MM.1S (cell line): ENCODE measurements around the gene SLC26A8.

Source experiments
- CTCF ChIP-seq: fragments of 300-600 bp; sonication (generic); IDR thresholded peaks from 2 replicates; pipeline ENCODE4 v1.5.1; 2016; ENCODE audit warnings: antibody characterized with exemption, low read length, mixed read lengths
- EZH2 ChIP-seq: fragments of 300-600 bp; sonication (generic); optimal IDR thresholded peaks from 2 replicates; pipeline ENCODE3; 2017; ENCODE audit warnings: low read depth, mild to moderate bottlenecking, antibody characterized with exemption, low read length, mixed read lengths

GRCh38 chr6:36064770-36065396, 40.4 kb upstream of the SLC26A8 start:
- TF ChIP-seq CTCF (no peak), EZH2 (no peak)
